CD4-positive, alpha-beta T cell treated with Interleukin-1 beta for 1 hour (primary cell): ENCODE results near the gene TALDO1.

Experiments
- DNase-seq, 2 donors: peaks; one replicate each; pipeline ENCODE4 v3.0.0-alpha.2; 2020 to 2022

The TALDO1 gene

DNA sequence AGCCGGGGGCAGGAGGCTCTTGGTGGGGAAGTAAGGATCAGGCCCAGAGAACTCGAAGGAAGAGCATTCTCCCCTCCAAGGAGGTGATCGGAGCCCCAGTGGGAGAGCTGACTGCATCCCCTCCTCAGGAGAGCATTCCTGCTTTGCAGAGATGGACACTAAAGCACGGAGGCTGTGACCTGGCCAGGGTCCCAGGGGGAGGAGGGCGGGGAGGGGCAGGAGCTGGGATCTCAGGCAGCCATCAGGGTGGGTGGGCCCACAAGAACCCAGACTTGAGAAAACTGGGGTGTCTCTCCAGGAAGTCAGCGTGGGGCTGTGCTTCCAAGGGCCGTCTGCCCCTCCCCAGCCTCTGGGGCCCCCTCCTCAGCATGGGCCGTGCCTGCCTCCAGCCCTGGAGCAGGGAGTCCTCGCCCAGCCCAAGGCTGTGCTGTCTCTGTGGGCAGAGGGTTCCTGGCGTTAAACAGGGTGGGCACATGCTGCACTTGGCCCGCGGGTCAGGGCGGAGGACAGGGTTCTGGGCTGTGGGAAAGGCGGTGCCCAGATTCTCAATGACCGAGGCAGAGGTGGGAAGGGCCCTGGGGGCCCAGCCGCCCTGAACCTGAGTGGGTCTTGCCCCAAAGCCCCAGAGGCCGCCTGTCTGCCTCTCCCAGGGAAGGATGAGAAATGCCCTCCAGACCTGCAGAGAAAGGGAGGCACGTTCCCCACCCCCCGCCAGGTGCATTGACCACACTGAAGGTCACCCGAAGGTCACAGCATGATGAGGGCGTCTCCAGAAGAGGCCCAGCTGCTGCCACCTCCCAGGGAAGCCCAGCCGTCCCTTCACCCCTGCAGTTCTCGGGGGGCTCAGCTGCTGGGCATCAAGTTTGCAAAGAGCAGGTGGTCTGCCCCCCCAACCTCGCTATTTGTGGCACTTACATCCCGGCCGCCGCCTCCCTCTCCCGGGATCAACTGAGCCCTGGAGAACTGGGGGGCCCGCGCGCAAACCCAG, 42.0 kb downstream of the TALDO1 start:
- no peak for DNase-seq

DNA sequence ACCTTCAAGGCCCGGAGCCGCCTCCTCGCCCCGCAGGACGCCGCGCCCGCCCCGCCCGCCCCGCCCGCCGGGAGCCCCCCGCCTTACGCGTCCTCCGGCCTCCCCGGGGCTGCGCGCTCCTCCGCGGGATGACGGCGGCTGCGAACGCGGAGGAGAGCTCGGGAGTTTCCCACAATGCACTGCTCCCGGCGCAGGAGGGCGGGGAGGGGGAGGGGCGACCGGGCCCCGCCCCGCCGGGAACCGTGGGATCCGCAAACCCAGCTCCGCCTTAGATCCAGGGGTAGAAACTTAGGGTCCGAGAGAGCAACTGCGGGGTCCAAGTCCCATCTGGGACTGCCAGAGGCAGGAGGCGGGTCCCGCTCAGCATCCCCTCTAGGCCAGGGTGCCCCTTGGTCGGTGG, 42.7 kb downstream of the TALDO1 start, which contains the start of gene CEND1:
Gene CEND1, minus strand, starts transcription at position 148 of the 400 bp plus-strand sequence. CDS start 1,514 bp downstream, outside the sequence.
- peak in 1 of 2 donors; percentile 42 for DNase-seq

DNA sequence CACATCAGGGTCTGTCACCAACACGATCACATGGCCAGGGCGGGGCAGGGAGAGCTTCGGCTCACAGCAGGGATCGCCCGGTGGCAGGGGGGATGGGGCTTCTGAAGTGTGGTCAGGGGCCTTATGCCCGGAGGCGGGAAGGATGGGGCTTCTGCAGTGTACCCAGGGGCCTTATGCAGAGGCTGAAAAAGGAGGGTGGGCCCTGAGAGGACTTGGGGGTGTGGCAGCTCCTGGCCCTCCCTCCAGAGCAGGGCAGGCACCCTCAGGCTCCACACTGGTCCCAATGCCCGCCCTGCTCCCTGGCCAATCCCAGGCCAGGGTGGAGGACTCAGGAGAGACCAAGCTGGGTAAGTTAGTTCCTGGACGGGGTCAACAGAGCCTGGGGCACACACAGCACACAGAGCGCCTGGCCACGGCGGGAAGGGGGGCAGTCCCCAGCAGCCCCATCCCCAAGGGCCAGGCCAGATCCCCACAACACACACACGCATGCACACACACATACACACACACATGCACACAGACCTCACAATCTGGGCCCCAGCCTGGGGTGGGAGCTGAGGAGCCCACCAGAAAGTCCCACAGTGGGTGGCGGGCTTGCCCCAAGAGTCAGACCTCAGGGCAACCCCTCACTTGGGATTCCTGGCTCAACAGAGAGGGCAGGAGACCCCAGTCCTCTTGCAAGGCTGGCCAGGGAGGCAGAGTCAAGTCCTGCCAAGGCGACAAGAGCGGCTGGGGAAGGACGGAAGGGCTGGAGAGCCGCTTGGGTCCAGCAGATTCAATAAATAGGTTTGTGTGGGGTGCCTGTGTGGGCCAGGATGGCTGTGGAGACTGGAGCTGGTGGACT, 43.7 kb downstream of the TALDO1 start:
- no peak for DNase-seq

DNA sequence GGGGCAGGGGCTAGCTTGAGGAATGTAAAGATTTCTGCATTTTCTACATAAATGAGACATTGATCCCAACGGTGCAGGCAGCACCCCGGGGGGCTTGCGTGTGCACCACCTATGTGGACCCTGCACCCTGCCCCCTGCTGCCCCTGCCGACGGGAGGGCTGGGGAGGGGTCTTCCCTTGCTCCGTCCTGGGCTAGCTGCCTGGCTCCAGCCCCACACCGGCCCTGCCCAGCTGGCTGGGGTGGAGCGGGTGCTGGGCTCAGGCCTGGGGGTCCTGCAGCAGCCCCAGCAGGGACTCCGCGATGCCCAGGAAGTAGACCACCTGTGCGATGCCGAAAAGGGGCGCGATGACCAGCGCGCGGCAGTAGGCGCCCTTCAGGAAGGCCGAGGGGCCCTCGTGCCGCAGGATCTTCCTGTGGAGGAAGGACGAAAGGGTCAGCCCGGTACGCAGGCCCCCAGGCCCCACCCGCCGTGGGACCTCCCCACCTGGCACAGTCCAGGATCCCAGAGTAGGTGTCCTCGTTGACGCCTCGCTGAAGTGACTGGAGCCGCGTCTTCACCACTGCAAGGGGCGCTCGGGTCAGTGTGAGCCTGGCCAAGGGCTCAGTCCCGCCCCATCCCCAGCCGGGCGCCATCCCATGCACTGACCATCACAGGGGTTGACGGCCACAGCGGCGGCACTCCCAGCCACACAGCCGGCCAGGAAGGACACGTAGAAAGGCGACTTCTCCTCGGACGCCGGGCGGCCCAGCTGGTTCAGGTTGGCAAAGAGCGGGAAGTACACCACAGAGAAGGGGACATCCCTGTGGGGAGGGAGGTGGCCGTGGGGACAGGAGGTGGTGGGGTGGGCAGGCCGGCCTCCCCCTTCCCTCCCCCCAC, 44.6 kb downstream of the TALDO1 start:
- no peak for DNase-seq

DNA sequence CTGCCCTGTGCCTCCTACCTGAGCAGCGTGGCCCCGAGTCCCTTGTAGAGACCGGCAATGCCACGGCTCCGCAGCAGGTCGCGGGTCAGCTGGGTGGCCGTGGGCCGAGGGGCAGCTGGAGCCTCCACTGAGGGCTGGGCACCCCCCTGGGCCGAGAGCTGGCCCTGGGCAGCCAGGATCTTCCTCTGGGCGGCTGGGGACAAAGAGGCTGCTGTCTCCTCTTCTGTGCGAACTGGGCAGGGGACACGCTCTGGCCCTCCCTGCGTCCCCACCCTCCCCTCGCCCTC, 45.2 kb downstream of the TALDO1 start:
- no peak for DNase-seq

DNA sequence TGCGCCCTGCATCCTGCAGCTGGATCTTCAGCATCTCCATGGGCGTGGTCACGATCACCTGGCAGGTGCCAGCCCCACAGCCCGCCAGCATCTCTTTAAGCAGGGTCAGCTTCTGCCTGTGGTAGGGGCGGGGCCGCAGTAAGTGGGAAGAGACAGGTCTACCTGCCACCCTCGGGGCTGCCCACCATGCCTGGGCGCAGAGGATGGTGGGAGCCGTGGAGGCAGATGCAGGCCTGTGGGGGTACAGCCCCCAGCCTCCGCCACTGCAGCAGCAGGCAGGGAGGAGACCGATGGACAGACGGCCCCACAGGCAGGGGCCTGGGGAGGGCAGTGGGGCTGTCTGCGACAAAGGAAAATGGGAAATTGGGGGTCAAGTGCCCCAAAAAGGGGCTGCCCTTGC, 45.6 kb downstream of the TALDO1 start:
- DNase-seq, result no peak

DNA sequence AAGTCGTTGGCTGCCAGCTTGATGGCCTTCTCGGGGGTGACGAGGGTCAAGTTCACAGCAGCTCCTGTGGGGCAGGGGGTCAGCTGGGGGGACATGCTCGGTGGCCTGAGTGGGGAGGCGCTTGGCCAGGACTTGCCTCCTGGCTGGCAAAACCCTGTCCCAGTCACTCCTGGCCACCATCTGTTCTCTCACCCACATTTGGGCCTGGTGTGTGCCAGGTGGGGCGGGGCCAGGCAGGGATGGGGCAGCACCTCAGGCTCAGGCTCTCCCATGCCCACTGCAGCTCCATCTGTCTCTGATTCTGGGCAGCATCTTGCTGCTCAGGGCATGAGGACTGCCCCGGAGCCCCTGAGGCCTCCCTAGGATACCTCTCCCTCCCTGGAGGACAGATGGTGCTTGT, 46.3 kb downstream of the TALDO1 start:
- no peak for DNase-seq

DNA sequence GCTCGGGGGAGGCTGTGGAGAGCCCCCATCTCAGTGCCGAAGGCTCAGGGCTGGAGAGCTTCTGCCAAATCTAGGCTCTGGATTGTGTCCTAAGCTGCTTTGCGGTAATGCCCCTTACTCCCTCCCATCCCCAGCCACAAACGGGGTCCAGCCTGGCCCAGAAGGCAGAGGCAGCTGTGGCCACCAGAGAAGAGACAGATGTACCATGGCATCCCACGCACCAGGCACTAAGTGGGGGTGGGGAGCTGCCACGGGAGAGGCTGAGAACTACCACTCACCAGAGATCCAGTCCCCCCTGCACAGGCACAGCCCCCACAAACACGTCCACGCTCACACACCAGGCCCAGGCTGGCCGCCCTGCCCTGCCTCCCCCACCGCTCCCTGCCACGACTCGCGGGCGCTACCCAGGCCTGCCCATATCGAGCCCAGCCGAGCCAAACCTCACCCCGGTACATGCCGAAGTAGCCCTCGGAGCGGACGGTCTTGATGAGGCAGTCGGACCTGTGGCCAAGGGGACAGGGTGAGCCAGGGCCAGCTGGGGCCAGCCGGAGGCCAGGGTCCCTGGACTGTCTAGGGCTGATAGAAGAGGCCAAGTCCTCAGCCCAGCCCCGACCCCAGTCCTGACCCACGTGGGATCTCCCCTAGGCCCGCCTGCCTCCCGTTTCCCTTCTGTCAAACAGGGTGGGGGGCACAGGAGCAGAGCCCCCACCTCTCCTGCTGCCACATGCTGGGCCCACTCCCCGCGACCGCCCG, 46.9 kb downstream of the TALDO1 start:
- no peak for DNase-seq

DNA sequence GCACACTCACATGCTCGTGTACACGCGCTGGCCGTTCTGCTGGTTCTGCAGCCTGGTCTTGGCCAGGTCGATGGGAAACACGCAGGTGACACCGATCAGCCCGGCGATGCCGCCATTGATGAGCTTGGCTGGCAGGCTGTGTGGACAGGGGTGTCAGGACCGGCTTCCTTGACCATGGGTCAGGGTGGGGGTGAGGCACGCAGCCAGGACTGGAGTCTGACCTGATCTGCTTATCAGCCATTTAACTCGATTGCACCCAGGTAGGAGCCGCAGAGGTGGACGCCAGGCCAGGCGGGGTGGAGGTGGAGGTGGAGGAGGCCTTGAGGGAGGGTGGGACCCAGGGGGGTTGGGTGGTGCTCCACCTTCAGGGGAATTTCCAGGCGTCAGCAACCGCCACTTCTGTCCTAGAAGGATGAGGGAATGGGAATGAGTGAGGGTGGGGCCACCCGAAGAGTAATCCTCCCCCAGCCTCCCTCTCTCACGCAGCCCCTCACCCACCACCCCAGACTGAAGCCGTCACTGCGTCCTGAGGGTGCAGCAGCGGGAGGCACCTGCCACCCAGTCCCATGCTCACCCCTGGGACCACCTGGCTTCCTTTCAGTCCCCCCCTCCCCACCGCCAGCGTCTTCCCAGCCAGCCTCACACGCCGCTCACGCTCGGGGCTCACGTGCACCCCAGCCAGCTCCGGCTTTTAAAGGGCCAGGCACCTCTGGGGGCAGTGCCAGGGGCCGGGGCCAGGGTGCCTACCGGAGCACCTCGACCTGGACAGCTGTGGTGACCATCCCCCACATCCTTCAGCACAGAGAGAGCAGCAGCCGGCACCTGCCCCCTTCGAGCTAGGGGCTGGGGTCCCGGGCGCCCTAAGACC, 47.7 kb downstream of the TALDO1 start:
- no peak for DNase-seq

DNA sequence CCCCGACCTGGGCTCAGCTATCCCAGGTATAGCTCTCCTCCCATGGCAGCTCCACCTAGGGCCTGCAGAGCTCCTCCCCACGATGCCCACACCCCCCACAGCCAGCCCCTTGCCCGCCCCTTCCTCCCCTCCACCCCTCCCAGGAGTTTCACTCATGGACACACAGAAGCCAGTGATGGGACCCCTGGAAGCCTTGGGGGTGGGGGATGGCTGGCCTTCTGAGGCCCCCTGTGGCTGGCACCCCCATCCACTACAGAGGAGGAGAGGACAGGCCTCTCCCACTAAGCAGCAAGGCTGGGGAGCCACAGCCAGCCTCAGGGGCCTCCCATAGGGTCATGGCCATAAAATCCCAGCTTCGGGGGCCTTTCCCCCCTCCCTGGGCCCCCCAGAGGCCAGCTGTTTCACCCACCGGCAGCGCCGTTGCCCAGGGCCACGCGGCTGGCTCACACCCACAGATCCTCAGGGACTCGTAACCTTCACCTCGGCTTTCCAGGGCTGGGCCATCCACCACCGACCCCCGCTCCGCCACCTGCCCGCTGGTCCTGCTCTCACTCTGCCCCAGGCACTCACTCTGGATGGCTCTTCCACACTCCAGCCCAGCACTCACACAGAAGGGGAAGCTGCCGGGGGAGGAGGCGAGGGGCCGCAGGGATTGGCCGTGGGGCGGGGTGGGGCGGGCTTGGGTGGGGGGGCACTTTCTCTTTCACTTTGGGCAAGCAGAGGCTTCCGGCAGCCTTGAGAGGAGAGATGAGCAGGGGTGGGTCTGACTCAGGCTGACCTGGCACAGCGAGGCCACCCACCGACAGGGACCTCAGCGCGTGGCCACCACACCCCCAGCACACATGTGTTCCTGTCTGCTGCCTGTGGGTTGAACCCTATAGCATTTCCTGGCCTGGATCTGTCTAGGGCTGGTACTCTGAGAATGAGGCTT, 48.6 kb downstream of the TALDO1 start:
- peak; percentile 81 to 82 for DNase-seq

DNA sequence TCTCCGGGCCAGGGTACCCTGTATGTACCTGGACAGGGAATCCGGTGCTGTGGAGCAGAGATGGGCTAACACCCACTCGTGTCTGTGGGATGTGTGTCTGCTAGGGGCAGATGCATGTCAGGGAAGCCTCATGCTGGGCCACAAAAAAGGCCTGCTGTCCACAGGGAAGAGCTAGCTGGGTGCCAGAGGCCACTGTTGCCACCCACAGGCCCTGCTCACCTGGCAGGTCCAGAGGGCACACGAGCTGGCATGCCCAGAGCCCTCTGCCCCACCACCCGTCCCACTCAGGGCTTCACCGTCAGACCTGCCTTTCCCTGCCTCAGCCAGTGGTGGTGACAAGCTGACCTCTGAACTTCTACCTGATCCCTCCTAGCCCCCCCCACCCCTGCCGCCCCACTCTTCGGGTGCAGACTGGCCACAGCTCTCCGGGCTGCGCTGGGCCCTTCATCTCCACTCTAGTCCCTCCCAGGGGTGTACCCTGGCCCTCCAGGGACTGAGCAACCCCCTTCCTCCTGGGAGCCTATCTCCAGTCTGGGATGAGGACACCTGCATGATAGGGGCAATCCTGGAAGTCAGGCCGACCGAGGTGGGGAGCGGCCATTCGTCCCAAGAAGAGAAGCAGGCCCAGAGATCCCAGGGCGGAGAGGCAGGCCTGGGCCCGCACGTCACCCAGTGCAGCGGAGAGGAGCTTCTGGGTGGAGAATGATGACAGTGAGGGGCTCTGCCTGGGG, 49.5 kb downstream of the TALDO1 start:
- DNase-seq, result no peak

DNA sequence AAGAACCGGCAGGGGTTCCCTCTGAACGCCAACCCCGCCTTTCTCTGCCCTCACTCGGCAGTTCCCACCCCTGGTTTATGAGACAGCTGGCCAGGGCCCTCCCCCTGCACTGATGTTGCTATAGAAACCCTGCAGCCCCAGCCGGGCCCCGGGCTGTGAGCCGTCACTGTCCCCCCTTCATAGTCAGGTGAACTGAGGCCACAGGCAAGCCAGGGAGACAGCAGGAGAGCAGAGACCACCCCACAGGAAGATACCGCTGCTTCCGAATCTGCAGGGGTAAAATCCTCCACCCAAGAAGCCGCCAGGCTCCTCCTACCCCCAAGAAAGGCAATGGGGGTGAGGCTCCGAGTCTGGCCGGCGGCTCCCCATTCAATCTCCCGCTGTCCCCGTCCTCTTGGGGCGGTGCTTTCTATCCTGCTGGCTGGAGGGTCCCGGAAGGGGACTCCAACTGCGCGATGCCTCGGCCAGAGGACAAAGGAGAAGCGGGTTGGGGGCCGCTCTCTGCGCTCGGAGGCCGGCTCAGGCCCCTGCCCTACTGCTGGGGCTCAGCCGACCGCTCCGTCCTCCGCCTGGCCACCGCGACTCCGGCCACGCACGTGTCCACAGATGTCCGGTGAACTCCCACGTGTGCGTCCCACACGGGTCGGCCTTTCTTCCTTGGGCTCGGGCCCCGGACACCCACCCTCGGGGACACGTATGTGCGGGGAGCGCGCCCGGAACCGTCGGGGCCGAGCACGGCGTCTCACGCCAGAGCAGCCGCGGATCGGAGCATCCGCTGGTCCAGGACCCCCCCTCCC, 50.2 kb downstream of the TALDO1 start:
- DNase-seq, result peak; percentile 87

DNA sequence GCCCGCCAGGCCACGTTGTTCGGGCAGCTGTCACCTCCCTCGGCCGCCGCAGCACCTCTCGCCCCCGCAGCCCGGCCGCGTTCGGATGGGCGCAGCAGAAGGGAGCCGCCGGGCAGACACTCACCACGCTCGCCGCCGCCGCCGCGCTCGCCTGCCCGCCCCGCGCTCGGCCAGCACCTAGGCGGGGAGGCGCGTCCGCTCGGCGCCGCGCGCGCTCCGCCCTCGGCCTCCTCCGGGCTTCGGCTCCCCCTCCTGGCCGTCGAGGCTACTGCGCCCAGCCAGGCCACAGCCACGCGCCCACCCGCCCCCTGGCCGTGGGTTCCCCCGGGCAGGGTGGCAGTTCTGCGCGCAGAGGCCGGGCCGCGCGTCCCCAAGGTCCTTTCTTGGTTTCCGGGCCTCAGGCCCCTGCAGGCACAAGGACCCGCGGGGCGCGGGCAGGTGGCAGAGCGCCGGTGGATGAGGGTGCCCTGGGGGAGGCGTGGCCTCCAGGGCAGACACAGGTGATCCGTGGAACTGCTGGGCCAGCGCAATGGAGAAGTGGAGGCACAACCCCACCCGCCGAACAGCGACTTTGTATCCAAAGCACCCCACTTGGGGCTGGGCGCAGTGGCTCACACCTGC, 50.9 kb downstream of the TALDO1 start, which contains the start of gene SLC25A22:
Gene SLC25A22, minus strand, starts transcription at position 189 of the 621 bp plus-strand sequence. CDS start 3,275 bp downstream, outside the sequence.
- DNase-seq, result peak; percentile 79 to 85

DNA sequence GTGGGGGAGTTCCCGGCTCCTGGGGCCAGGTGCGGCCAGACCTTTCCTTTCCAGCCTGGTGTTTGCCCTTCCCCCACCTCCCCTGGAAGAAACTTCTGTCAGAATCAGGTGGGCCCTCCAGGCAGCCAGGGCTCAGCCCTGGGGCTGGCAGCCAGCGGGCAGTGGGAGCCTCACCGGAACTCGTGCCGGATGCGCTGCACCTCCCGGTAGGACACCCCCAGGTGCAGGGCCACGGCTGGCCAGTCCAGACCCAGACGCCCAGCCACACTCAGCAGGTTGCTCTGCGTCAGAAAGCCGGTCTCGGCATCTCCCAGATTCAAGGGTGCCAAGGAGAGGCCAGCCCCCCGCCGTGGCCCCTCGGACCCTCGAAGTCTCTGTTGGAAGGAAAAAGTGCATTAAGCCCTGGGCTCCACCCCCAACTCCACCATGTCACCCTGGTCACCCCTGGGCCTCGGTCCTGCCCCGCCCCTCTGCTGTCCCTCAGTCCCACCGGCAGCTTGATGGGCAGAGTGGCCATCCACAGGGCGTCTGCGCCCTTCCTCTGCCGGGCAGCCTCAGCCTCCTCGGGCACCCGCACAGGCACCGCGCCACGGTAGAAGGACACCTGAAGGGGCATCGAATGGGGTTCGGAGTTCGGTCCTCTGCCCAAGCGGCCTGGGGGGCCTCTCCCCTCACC, 52.5 kb downstream of the TALDO1 start:
- no peak for DNase-seq

DNA sequence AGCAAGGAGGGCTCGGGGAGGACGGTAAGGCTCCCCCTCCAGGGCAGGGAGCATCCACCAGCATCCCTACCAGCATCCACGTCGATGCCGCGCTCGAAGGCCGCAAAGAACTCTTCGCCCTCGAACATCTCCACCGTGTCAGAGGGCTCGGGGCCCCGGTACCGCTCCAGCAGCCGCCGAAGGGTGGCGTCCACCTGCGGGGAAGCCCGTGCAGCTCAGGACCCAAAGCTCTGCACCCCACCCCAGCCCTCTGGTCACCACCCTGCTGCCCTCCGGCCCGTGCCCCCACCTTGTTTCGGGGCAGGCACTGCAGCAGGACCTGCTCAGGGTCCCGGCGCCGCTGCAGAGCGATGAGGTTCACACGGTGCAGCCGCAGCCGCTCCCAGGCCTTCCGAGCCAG, 53.2 kb downstream of the TALDO1 start:
- DNase-seq, result no peak

DNA sequence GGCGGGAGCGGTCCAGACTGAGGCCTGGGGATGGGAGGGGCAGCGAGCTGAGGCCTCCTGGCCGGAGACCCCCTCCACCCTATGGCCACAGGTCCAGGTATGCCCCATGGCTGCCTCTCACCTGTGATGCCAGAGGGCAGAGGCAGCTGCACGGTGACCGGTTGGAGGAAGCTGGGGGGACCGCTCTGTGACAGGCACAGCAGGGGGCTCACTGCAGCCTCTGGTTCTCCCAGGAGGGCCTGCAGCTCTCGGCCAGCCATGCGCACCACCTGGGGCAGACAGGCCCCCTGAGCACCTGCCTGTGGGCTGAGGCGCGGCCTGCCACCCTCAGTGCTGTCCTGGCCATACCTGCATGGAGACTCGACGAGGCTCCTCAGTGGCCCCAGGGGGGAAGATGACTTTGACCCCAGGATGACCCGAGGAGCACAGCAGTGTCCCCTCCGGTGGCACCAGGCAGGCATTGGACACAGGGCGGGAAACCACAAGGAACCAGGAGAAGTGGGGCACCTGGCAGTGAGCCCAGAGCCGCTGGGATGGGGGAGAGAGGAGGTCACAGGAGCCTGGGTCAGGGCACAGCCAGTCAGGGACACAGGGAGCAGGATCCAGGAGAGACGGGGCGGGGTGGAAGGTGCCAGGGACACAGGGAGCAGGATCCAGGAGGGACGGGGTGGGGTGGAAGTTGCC, 54.0 kb downstream of the TALDO1 start:
- no peak for DNase-seq
